Measurements from ENCODE around the gene GTF2F2.

The GTF2F2 gene

GRCh38 chr13:45299194-45299593 is 178.9 kb downstream of the GTF2F2 start:
- no peak overlapping the region for H3K4me3 ChIP-seq (replicated peaks; ENCODE audit: insufficient read depth, low read length)
- no peak for DNase-seq (ENCODE audit: low read depth in 1 of 2, low spot score in 1 of 2)
- TF ChIP-seq POLR2AphosphoS5 (IDR thresholded peaks at IDR 0.05; ENCODE audit: low read depth): no peak
- no peak for TF ChIP-seq REST (IDR thresholded peaks at IDR 0.05; ENCODE audit: insufficient replicate concordance, low read depth)
- H3K27me3 ChIP-seq (ENCODE audit: insufficient read depth, poor library complexity, severe bottlenecking): no peaks in the 10 kb centered on the region
- no peak overlapping the region for H3K27ac ChIP-seq (replicated peaks)

DNA sequence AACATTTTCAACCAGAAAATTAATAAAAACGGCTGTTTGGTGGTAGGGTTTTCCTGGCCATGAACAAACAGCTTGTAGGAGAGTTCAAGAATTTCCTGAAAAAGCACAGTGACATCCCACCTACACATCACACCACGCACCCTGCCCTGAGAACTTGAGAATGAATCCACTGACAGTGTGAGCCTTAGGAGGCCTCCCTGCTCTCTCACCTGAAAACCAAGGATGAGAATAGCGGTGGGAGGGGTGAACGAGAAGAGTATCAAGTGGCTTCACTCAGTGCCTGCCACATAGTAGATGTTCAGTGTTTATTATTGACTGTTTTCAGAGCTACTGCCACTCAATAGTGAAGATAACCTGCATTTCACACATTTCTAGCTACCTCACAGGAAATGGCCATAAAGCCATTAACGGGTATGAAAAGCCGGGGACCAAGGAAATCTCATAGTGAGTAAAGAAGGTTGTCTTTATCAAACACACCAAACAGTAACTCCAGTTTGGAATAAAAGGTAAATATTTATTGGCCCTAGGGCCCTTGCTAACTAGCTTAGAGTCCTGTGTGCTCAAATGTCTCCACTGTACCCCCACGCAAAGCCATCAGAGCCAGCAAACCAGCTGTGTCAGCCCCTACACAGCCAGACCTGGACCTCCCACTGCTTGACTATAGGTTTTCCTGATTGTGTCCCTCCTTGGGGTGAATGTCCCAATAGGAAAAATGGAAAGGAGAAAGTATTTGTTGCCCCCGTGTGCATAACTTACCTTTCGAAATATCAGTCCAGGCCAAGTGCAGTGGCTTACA is 180.1 kb downstream of the GTF2F2 start:
- no peak for TF ChIP-seq CTCF (IDR thresholded peaks at IDR 0.05; ENCODE audit: insufficient read depth, low read length)
- no peak for TF ChIP-seq SPI1 (IDR thresholded peaks at IDR 0.05; ENCODE audit: borderline replicate concordance, low read depth)
- no peak for TF ChIP-seq POLR2AphosphoS5 (IDR thresholded peaks at IDR 0.05; ENCODE audit: low read depth)
- TF ChIP-seq GABPA (IDR thresholded peaks at IDR 0.05; ENCODE audit: low read depth): no peak
- no peak for TF ChIP-seq REST (IDR thresholded peaks at IDR 0.05; ENCODE audit: insufficient replicate concordance, low read depth)
- H3K4me3 ChIP-seq (replicated peaks; ENCODE audit: insufficient read depth, low read length): no peak overlapping the region
- H3K27me3 ChIP-seq (ENCODE audit: insufficient read depth, poor library complexity, severe bottlenecking): no peaks in the 10 kb centered on the region
- no peak overlapping the region for H3K27ac ChIP-seq (replicated peaks)
- DNase-seq (ENCODE audit: low read depth in 1 of 2, low spot score in 1 of 2): no peak

DNA sequence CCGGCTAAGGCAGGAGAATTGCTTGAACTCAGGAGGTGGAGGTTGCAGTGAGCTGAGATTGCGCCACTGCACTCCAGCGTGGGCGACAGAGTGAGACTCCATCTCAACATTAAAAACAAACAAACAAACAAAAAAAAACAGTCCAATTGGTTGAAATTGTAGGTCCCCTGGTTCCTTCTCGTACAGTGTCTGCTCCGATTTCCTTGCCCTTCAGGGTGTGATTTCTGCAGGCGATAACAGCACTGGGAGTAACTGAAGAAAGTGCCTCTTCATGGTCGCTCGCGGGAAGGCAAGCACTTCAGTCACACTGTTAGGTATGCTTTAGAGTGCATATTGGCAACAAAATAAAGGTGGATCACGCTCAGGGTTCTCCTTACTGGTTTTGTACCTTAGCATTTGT is 181.0 kb downstream of the GTF2F2 start:
- DNase-seq (ENCODE audit: low read depth in 1 of 2, low spot score in 1 of 2): no peak
- no peak overlapping the region for H3K4me3 ChIP-seq (replicated peaks; ENCODE audit: insufficient read depth, low read length)
- no peak for TF ChIP-seq REST (IDR thresholded peaks at IDR 0.05; ENCODE audit: insufficient replicate concordance, low read depth)
- no peak for TF ChIP-seq GABPA (IDR thresholded peaks at IDR 0.05; ENCODE audit: low read depth)
- no peak for TF ChIP-seq SPI1 (IDR thresholded peaks at IDR 0.05; ENCODE audit: borderline replicate concordance, low read depth)
- TF ChIP-seq CTCF (IDR thresholded peaks at IDR 0.05; ENCODE audit: insufficient read depth, low read length): no peak
- no peak for TF ChIP-seq POLR2AphosphoS5 (IDR thresholded peaks at IDR 0.05; ENCODE audit: low read depth)
- no peaks in the 10 kb centered on the region for H3K27me3 ChIP-seq (ENCODE audit: insufficient read depth, poor library complexity, severe bottlenecking)
- H3K27ac ChIP-seq (replicated peaks): no peak overlapping the region
